NCI-H2029 treated with DMSO at 0.1 percent for 48 hours (cell line): ENCODE measurements around the gene OR1L4.

Source experiments
- DNase-seq: peaks from one replicate; lab custom pipeline; 2025; lab: John Stamatoyannopoulos, UW

OR1L4 gene, protein sequence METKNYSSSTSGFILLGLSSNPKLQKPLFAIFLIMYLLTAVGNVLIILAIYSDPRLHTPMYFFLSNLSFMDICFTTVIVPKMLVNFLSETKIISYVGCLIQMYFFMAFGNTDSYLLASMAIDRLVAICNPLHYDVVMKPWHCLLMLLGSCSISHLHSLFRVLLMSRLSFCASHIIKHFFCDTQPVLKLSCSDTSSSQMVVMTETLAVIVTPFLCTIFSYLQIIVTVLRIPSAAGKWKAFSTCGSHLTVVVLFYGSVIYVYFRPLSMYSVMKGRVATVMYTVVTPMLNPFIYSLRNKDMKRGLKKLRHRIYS

DNA sequence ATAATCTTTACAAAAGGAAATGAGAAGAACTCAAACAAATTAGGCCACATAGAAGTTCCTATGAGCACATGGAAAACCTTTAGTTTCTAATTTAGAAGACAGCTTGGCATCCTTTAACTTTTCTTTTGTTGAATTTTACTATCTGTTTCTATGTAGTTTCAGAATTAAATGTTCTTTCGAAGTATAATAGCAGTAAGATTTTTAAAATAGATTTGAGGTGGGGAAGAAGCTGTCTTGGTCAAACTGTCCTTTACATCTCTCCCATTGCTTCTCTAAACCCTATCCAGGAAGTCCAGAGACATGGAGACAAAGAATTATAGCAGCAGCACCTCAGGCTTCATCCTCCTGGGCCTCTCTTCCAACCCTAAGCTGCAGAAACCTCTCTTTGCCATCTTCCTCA is at the start of gene OR1L4:
Gene OR1L4, plus strand, starts transcription at position 301 of the 400 bp plus-strand sequence. Its CDS starts 0 bp downstream, at position 301.
- DNase-seq = no peak

DNA sequence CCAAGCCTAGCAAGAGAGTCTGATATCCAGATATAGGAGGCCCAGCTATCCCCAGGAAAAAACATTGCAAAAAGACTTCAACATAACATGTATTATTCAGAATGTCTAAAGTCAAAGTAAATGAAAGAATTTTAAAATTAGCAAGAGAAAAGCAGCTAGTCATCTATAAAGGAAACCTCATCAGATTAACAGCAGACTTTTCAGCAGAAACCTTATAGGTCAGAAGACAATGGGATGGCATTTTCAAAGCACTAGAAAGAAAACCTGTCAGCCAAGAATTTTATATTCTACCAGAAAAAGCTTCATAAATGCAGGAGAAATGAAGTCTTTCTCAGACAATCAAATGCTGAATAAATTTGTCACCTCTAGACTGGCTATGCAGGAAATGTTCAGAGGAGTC is 38.9 kb upstream of the OR1L4 start:
- no peak for DNase-seq

DNA sequence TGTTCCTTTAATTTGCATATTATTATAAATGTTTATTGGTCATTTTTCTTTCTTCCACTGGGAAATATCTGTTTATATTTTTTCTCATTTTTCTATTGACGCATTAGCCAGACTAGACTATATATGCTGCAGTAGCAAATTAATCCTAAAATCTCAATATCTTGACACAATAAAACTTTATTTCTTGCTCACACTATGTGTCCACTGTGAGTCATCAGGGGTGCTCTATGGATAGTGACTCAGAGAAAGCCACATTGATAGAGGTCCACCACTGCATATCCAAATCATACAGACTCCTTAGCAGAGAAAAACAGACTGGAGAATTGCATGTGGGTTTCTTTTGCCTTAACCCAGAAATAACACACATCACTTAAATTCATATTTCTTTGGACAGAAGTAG is 28.1 kb upstream of the OR1L4 start:
- DNase-seq = no peak

DNA sequence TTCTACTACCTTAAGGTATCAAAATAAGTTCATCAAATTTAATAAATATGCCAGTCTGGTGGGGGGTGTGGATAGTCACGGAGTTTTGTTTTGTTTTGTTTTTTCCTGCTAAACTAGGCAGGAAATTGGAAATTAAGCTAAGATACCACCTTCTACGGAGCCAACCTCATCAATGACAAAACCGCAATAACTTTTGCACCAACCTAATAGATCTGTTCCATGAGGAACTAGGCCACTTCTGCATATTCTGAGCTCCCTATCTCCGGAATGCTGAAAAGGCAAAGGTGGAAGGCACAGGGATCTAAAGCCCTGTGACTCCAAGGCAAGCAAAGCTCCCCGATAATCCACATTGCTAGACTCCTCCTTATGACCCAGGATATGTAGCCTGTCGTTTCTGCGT is 5.8 kb upstream of the OR1L4 start:
- no peak for DNase-seq

DNA sequence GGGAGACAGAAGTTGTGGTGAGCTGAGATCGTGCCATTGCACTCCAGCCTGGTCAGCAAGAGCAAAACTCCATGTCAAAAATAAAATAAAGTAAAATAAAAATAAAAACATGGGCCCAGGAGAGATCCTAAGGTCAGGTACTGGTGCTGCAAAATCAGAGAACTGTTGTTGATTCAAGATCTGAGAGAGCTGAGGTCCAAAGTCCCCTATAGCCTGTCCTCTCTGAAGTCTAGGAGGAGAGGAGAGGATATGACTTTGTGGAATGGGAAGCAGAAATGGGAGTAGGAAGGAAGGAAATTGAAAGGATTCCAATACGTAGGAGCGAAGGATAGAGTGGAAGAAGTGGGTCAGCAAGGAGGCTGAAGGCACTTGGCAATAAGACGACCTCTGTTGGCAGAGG is 4.6 kb upstream of the OR1L4 start:
- no peak for DNase-seq

DNA sequence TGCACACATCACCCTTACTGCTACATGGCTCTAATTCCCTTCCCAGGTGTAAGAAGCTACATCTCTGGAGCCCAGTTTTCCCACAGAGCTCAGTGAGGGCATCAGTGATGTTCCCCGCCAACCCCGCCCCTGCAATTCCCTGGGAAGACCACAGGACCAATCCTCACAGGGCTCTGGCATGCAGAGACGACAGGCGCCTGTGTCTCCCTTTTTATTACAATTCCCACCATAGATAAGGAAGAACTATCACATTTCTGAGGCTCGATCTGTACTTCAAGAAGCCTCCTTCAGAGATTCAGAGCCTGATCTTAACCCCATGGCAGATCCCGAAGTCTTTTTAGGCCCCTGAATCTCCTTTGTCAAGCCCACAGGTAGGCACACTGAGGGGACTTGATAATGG is 18.2 kb downstream of the OR1L4 start, which contains the start of gene OR1L6:
Gene OR1L6, plus strand, starts transcription at position 301 of the 400 bp plus-strand sequence. CDS start 7,545 bp downstream, outside the sequence.
- no peak for DNase-seq

DNA sequence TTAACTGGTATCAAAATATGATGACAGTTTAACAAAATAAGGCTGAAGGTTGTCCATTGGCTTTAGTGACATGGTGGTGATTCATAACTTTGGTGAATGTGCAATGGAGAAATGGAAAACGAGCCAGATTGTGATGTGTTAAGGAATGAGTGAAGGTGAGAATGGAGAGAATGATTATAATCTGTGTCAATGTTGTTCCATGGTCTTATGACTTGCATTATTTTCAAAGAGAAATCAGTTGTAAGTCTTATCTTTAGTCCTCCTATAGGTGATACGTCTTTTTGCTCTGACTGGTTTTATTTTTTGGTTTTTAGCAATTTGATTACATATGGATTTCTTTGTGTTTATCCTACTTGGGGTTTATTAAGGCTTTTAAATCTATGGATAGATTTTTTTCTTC is 31.0 kb downstream of the OR1L4 start:
- no peak for DNase-seq

DNA sequence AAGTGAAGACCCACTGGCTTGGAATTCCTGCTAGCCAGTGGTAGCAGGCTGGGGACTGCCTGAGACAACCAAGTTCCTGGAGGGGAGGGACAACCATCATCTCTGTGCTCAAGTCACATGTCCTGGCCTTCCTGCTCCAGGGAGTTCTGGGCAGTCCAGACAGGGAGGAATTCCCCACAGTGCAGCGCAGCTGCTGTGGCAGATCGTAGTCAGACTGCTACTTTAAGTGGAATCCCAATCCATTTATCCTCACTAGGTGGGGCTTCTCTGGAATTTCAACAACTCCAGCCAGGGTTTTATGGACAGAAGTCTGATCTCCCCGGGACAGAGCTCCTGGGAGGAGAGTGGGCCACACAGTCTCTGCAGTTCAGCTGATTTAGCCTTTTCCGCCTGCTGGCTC is 44.0 kb downstream of the OR1L4 start:
- DNase-seq = no peak
